Panc1 (cell line): ENCODE results near the gene KCNIP3. TPM values are rescaled to one million over a fixed set of nuclear protein-coding genes. Genes with fewer than 3 reads are reported as not detected.

Source experiments
- ATAC-seq: fragments of 200-7000 bp; cut with Tn5 transposase; 2 replicates; pipeline ENCODE4 v1.9.1; 2020; ENCODE audit warnings: mild to moderate bottlenecking, moderate library complexity
- BruUV-seq: library from RNA; stranded (reverse); fragments of 400-500 nt; replicated peaks from 2 replicates; lab custom pipeline; 2021; lab: Mats Ljungman, UMichigan
- CTCF ChIA-PET: fragments of 300-600 bp; sonication (Branson Sonifier 250); formaldehyde crosslinking; loops from one replicate; lab custom pipeline; 2022; ENCODE audit warnings: antibody characterized with exemption; lab: Charles Lee
- POLR2A ChIA-PET: fragments of 300-600 bp; sonication (Branson Sonifier 250); formaldehyde crosslinking; loops from one replicate; lab custom pipeline; 2022; ENCODE audit warnings: antibody characterized with exemption; lab: Charles Lee
- DNase-seq: peaks from one replicate; pipeline ENCODE4 v3.0.0-alpha.2; 2010; ENCODE audit warnings: low read depth, low spot score
- H3K27ac ChIP-seq: 2 replicates; pipeline ENCODE4 v1.5.1; 2011; ENCODE audit warnings: mild to moderate bottlenecking, low read length, inconsistent platforms
- H3K27me3 ChIP-seq: fragments of 200-500 bp; sonication (Bioruptor generic); 2 replicates; pipeline ENCODE4 v1.6.0; 2014; ENCODE audit warnings: low read length, inconsistent platforms; ENCODE audit not compliant: control insufficient read depth, insufficient read depth
- H3K36me3 ChIP-seq: fragments of 200-500 bp; sonication (Bioruptor generic); 2 replicates; pipeline ENCODE4 v1.5.1; 2014; ENCODE audit warnings: inconsistent platforms, mild to moderate bottlenecking, low read length, moderate library complexity; ENCODE audit not compliant: control insufficient read depth, insufficient read depth
- H3K4me1 ChIP-seq: 2 replicates; pipeline ENCODE4 v1.5.1; 2011; ENCODE audit warnings: inconsistent platforms, mild to moderate bottlenecking, low read length, moderate library complexity; ENCODE audit not compliant: control insufficient read depth, insufficient read depth
- H3K4me3 ChIP-seq, 2 experiments: 2 replicates each; pipeline ENCODE4 v1.5.1; 2011 to 2012; ENCODE audit warnings: low read depth in 2 of 2, low read length in 2 of 2, mild to moderate bottlenecking in 2 of 2, inconsistent platforms in 1 of 2, moderate library complexity in 1 of 2
- H3K9me3 ChIP-seq: fragments of 200-500 bp; sonication (Bioruptor generic); 2 replicates; pipeline ENCODE4 v1.5.1; 2014; ENCODE audit warnings: low read depth, mild to moderate bottlenecking, inconsistent platforms, low read length, moderate library complexity; ENCODE audit not compliant: control insufficient read depth, insufficient read depth
- POLR2AphosphoS5 ChIP-seq: IDR thresholded peaks from 2 replicates; pipeline ENCODE4 v1.6.1; 2012; ENCODE audit warnings: mild to moderate bottlenecking, low read depth, low read length, moderate library complexity
- SIN3A ChIP-seq: IDR thresholded peaks from 2 replicates; pipeline ENCODE4 v1.6.1; 2012; ENCODE audit warnings: low read depth, mild to moderate bottlenecking, low read length, moderate library complexity, borderline replicate concordance; ENCODE audit not compliant: insufficient read depth
- TCF7L2 ChIP-seq: IDR thresholded peaks from 2 replicates; pipeline ENCODE4 v1.6.1; 2011; ENCODE audit warnings: mild to moderate bottlenecking, low read depth, low read length, inconsistent platforms
- in situ Hi-C: cut with HindIII; loops from 2 replicates; pipeline ENCODE4 v1.10.0; 2016; ENCODE audit warnings: low sequenced_read_pairs, low pct_unique_long_range_greater_than_20kb
- intact Hi-C: fragments of 100-400 bp; cut with micrococcal nuclease; formaldehyde crosslinking; loops from one replicate; pipeline ENCODE4 v1.10.0; 2022; ENCODE audit not compliant: unreplicated experiment
- total RNA-seq: library from RNA; stranded (reverse); gene quantifications from one replicate; pipeline ENCODE4 v1.2.1, GENCODE V29; 2021; ENCODE audit not compliant: unreplicated experiment
- TF ChIP-seq, protein P1 (sequence below), 2 experiments: IDR thresholded peaks; 2 replicates each; pipeline ENCODE4 v1.6.1; 2011 to 2012; ENCODE audit warnings: low read depth in 2 of 2, control low read depth in 1 of 2, low read length in 1 of 2, mild to moderate bottlenecking in 1 of 2, moderate library complexity in 1 of 2; ENCODE audit not compliant: insufficient read depth in 1 of 2
- TF ChIP-seq, protein P2 (sequence below): fragments of 450-650 bp; IDR thresholded peaks from 2 replicates; pipeline ENCODE4 v1.5.1; 2017; ENCODE audit warnings: mild to moderate bottlenecking

The KCNIP3 gene
- total RNA-seq, 1 experiment from 2014 or later: 17.5 TPM

- BruUV-seq: no TSS peak
- intact Hi-C loops: no loop called here
- H3K36me3 ChIP-seq: no peaks in the 10 kb centered on the region
- H3K4me3 ChIP-seq: no peak overlapping the region
- no peaks in the 10 kb centered on the region for H3K9me3 ChIP-seq
- TF ChIP-seq, protein P1, sequence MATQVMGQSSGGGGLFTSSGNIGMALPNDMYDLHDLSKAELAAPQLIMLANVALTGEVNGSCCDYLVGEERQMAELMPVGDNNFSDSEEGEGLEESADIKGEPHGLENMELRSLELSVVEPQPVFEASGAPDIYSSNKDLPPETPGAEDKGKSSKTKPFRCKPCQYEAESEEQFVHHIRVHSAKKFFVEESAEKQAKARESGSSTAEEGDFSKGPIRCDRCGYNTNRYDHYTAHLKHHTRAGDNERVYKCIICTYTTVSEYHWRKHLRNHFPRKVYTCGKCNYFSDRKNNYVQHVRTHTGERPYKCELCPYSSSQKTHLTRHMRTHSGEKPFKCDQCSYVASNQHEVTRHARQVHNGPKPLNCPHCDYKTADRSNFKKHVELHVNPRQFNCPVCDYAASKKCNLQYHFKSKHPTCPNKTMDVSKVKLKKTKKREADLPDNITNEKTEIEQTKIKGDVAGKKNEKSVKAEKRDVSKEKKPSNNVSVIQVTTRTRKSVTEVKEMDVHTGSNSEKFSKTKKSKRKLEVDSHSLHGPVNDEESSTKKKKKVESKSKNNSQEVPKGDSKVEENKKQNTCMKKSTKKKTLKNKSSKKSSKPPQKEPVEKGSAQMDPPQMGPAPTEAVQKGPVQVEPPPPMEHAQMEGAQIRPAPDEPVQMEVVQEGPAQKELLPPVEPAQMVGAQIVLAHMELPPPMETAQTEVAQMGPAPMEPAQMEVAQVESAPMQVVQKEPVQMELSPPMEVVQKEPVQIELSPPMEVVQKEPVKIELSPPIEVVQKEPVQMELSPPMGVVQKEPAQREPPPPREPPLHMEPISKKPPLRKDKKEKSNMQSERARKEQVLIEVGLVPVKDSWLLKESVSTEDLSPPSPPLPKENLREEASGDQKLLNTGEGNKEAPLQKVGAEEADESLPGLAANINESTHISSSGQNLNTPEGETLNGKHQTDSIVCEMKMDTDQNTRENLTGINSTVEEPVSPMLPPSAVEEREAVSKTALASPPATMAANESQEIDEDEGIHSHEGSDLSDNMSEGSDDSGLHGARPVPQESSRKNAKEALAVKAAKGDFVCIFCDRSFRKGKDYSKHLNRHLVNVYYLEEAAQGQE (IDR thresholded peaks at IDR 0.05; ENCODE audit: insufficient read depth in 1 of 2, low read depth in 2 of 2, low read length in 1 of 2): no peak
- TF ChIP-seq SIN3A (no peak), TCF7L2 (no peak), POLR2AphosphoS5 (no peak)
- TF ChIP-seq, protein P2, sequence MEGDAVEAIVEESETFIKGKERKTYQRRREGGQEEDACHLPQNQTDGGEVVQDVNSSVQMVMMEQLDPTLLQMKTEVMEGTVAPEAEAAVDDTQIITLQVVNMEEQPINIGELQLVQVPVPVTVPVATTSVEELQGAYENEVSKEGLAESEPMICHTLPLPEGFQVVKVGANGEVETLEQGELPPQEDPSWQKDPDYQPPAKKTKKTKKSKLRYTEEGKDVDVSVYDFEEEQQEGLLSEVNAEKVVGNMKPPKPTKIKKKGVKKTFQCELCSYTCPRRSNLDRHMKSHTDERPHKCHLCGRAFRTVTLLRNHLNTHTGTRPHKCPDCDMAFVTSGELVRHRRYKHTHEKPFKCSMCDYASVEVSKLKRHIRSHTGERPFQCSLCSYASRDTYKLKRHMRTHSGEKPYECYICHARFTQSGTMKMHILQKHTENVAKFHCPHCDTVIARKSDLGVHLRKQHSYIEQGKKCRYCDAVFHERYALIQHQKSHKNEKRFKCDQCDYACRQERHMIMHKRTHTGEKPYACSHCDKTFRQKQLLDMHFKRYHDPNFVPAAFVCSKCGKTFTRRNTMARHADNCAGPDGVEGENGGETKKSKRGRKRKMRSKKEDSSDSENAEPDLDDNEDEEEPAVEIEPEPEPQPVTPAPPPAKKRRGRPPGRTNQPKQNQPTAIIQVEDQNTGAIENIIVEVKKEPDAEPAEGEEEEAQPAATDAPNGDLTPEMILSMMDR: no peak
- ATAC-seq: no peak
- ChIA-PET CTCF (interaction anchor here (0.5 to 0.6 kb wide), 2 partner anchors 33 to 223 kb away, joined by 6 to 10 read pairs; no protein-coding TSS in a partner anchor), POLR2A (no interaction called here)
- no peaks in the 10 kb centered on the region for H3K4me1 ChIP-seq
- no peak overlapping the region for H3K27ac ChIP-seq
- DNase-seq: no peak
- H3K27me3 ChIP-seq: no peaks in the 10 kb centered on the region
- in situ Hi-C loops: no loop called here
These were observed 34.1 kb upstream of the KCNIP3 start for GRCh38 chr2:95262896-95263542.

DNA sequence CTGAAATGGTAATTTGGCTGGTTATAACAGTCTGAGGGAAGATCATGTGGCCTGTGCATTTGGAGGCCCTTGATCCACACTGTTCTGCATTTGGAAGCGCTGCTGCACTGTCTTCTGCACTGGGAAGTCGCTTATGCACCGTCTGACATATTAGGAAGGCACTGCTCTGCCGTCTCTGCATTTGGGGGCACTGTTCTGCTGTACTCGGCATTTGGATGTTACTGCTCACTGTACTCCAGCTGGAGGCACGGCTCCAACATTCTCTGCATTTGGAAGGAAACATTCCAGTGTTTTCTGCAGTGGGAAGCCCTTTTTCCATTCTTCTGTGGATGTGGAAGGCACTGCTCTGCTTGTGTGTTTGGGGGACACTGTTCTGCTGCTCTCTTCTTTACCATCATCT is 32.5 kb upstream of the KCNIP3 start:
- TF ChIP-seq SIN3A: no peak
- TF ChIP-seq POLR2AphosphoS5: no peak
- TF ChIP-seq, protein P1 (IDR thresholded peaks at IDR 0.05; ENCODE audit: insufficient read depth in 1 of 2, low read depth in 2 of 2, low read length in 1 of 2): no peak
- intact Hi-C loops: no loop called here
- no peaks in the 10 kb centered on the region for H3K9me3 ChIP-seq
- CTCF ChIA-PET: no interaction called here
- 0 out of 2 replicates have a peak, but pooled peaks have one; percentile 51 for ATAC-seq
- DNase-seq: no peak
- POLR2A ChIA-PET: no interaction called here
- no peaks in the 10 kb centered on the region for H3K27me3 ChIP-seq
- in situ Hi-C loops: no loop called here
- no peak overlapping the region for H3K4me3 ChIP-seq
- BruUV-seq: no TSS peak
- no peak overlapping the region for H3K27ac ChIP-seq
- H3K36me3 ChIP-seq: no peaks in the 10 kb centered on the region
- H3K4me1 ChIP-seq: no peaks in the 10 kb centered on the region
